Heart left ventricle (tissue), 16 donors: ENCODE measurements around the gene ANKLE2. TPM values are rescaled to one million over a fixed set of nuclear protein-coding genes. Genes with fewer than 3 reads are reported as not detected.

Experiments used
- ATAC-seq, 4 donors: fragments of 200-7000 bp; cut with Tn5 transposase; one replicate each; pipeline ENCODE4 v1.9.1; 2020 to 2022; ENCODE audit warnings: moderate library complexity in 4 of 4, mild to moderate bottlenecking in 3 of 4, moderate number of reproducible peaks in 1 of 4
- DNase-seq, 5 donors: peaks; one replicate each; pipeline ENCODE4 v3.0.0-alpha.2; 2020
- H3K27ac ChIP-seq, 12 donors: fragments of 200-600 bp; sonication (generic) in 4 of 12; one replicate each; pipeline versions ENCODE4 v1.5.0 to v1.8.0; 2016 to 2022; ENCODE audit warnings: mild to moderate bottlenecking in 2 of 12
- H3K27me3 ChIP-seq, 9 donors: fragments of 200-600 bp; sonication (generic) in 2 of 9; one replicate each; pipeline versions ENCODE4 v1.5.1 to v1.8.0; 2016 to 2022; ENCODE audit warnings: mild to moderate bottlenecking in 3 of 9
- H3K36me3 ChIP-seq, 9 donors: fragments of 200-600 bp; sonication (generic) in 2 of 9; one replicate each; pipeline versions ENCODE4 v1.5.0 to v1.8.0; 2018 to 2022; ENCODE audit warnings: mild to moderate bottlenecking in 2 of 9
- H3K4me1 ChIP-seq, 12 donors: fragments of 200-600 bp; sonication (generic) in 4 of 12; one replicate each; pipeline versions ENCODE4 v1.5.0 to v1.8.0; 2016 to 2022; ENCODE audit warnings: mild to moderate bottlenecking in 3 of 12
- H3K4me3 ChIP-seq, 12 donors: fragments of 200-600 bp; sonication (generic) in 4 of 12; one replicate each; pipeline versions ENCODE4 v1.5.0 to v1.8.0; 2017 to 2022; ENCODE audit warnings: mild to moderate bottlenecking in 9 of 12, moderate library complexity in 4 of 12
- H3K9me3 ChIP-seq, 12 donors: fragments of 200-600 bp; sonication (generic) in 4 of 12; one replicate each; pipeline versions ENCODE4 v1.5.0 to v1.8.0; 2016 to 2022; ENCODE audit warnings: mild to moderate bottlenecking in 1 of 12
- CTCF ChIP-seq, 12 donors: fragments of 200-600 bp; sonication (generic) in 4 of 12; IDR thresholded peaks; one replicate each; pipeline versions ENCODE4 v1.5.0 to v1.8.0; 2018 to 2022; ENCODE audit warnings: antibody characterized with exemption in 12 of 12, mild to moderate bottlenecking in 5 of 12
- POLR2A ChIP-seq, 2 donors: fragments of 450-650 bp; IDR thresholded peaks; one replicate each; pipeline ENCODE4 v1.6.1; 2017; ENCODE audit warnings: antibody characterized with exemption in 2 of 2, mild to moderate bottlenecking in 2 of 2, moderate library complexity in 2 of 2
- WGBS, 4 donors: extraction: QIAGEN DNeasy Blood & Tissue Kit in 2 of 4; methylation state at CpG; one replicate each; pipeline versions ENCODE4 v1.1.5 to v1.1.7; 2013 to 2018; 5-methylcytosine and 5-hydroxymethylcytosine counted together
- intact Hi-C, 10 donors: fragments of 100-400 bp; cut with DNase I; formaldehyde crosslinking; loops; one replicate each; pipeline versions ENCODE4 v1.11.1 to v1.14.2; 2022
- polyA plus RNA-seq, 2 donors: library from polyadenylated mRNA; stranded (reverse); fragments of 200-250 nt; gene quantifications; one replicate each; pipeline ENCODE4 v1.2.3, GENCODE V29; 2013
- total RNA-seq, 9 donors: library from RNA; depleted of rRNA in 2 of 9; stranded (reverse); fragments of >200 nt in 2 of 9; fragmentation: NEBNext Ultra II Directional in 3 of 9; extraction: Animal tissue kit (Norgen Biotek cat#: 25700) in 3 of 9; gene quantifications; one replicate each; pipeline versions ENCODE4 v1.1.0 to v1.2.4, GENCODE V29; 2016 to 2023
- donor health status: ischemic (EF 13 %, LVEDD 7.1; RV severe dilation, severe dysfunction).
- donor health status: healthy with polysubstance abuse.
- donor health status: DM: no; HTN: yes; CAD: no.
- donor health status: DM: no; HTN: no; CAD: no.
- donor health status: ischemic (EF 25% LVEDD 6.9; RV normal size, moderate dysfunction).
- donor health status: ischemic (EF 25% LVEDD 5.7; RV mildly dilated, moderate dysfunction).
- donor health status: healthy.
- donor health status: DM: yes; HTN: yes; CAD: no.
- donor health status: ischemic (EF 35%, LVEDD 5.7; RV mildly dilated, moderate dysfunction).
- donor health status: nonischemic (EF 11% LVEDD 7.7; RV severe dilation, severe dysfunction).
- donor health status: DM: yes; HTN: yes; CAD: no.
- donor health status: PGD.
- donor health status: ischemic (EF 29% LVEDD 5.4; RV normal size, mild dysfunction).
- donor health status: nonischemic (EF 23%, LVEDD 6.1; RV moderate dilation, normal function).

ANKLE2 gene
- total and polyA plus RNA-seq, 11 donors = 15.5 to 45.2 (median 27.8) TPM

DNA sequence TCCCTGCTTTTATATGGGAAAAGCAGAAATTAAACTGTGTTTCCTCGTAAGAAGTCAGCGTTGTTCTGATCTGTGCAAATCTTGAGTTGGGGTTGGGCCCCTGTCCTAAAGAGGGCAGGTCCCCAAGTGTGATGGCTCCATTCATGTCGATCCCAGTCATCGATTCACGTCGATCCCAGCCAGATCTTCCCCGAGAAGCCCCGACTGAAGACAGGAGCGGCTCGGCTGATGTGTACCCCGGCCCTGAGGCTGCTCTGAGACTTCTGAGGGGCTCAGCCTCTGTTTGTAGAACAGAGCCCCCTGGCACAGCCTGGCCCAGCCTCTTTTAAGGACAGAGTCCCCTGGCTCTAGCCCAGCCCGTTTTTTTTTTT lies 41.7 kb downstream of the ANKLE2 start:
- ATAC-seq (no peak), DNase-seq (no peak)
- no peaks in the 10 kb centered on the region for H3K9me3 ChIP-seq
- no peaks in the 10 kb centered on the region for H3K27me3 ChIP-seq
- peaks cover 0 to 5% (median 0%) of the 10 kb centered on the region in 12 donors for H3K4me1 ChIP-seq
- peaks cover 0 to 93% (median 89%) of the 10 kb centered on the region in 9 donors for H3K36me3 ChIP-seq
- no peak overlapping the region for H3K4me3 ChIP-seq
- 90 to 94% (median 91%) methylated on average over 12 of the region's 12 CpGs for WGBS, 4 donors
- TF ChIP-seq POLR2A (IDR thresholded peaks at IDR 0.05) = no peak
- no peak for TF ChIP-seq CTCF (IDR thresholded peaks at IDR 0.05)
- H3K27ac ChIP-seq = no peak overlapping the region
- intact Hi-C loops = no loop called here

- peaks cover 0 to 91% (median 86%) of the 10 kb centered on the region in 9 donors for H3K36me3 ChIP-seq
- TF ChIP-seq CTCF (IDR thresholded peaks at IDR 0.05) = no peak
- no peak for TF ChIP-seq POLR2A (IDR thresholded peaks at IDR 0.05)
- H3K27me3 ChIP-seq = no peaks in the 10 kb centered on the region
- WGBS, 4 donors = 88 to 95% (median 93%) methylated on average over 30 to 31 of the region's 31 CpGs
- no peak overlapping the region for H3K27ac ChIP-seq
- DNase-seq = peak in 1 of 5 donors; percentile 43
- H3K4me3 ChIP-seq = no peak overlapping the region
- H3K4me1 ChIP-seq = peaks cover 0 to 5% (median 0%) of the 10 kb centered on the region in 12 donors
- H3K9me3 ChIP-seq = no peaks in the 10 kb centered on the region
- ATAC-seq = no peak
- intact Hi-C loops = no loop called here
Measured at GRCh38 chr12:132719141-132719953, 42.3 kb downstream of the ANKLE2 start.

- no peaks in the 10 kb centered on the region for H3K9me3 ChIP-seq
- TF ChIP-seq POLR2A (IDR thresholded peaks at IDR 0.05) (no peak), CTCF (IDR thresholded peaks at IDR 0.05) (no peak)
- intact Hi-C loops = no loop called here
- WGBS, 4 donors = 92 to 97% (median 92%) methylated on average over 15 to 21 of the region's 21 CpGs
- ATAC-seq (no peak), DNase-seq (peak in 1 of 5 donors; percentile 51)
- H3K4me1 ChIP-seq = peaks cover 0 to 5% (median 0%) of the 10 kb centered on the region in 12 donors
- H3K36me3 ChIP-seq = peaks cover 0 to 84% (median 79%) of the 10 kb centered on the region in 9 donors
- H3K27ac ChIP-seq = no peak overlapping the region
- no peak overlapping the region for H3K4me3 ChIP-seq
- H3K27me3 ChIP-seq = no peaks in the 10 kb centered on the region
Measured at GRCh38 chr12:132718644-132719043, 43.0 kb downstream of the ANKLE2 start.

DNA sequence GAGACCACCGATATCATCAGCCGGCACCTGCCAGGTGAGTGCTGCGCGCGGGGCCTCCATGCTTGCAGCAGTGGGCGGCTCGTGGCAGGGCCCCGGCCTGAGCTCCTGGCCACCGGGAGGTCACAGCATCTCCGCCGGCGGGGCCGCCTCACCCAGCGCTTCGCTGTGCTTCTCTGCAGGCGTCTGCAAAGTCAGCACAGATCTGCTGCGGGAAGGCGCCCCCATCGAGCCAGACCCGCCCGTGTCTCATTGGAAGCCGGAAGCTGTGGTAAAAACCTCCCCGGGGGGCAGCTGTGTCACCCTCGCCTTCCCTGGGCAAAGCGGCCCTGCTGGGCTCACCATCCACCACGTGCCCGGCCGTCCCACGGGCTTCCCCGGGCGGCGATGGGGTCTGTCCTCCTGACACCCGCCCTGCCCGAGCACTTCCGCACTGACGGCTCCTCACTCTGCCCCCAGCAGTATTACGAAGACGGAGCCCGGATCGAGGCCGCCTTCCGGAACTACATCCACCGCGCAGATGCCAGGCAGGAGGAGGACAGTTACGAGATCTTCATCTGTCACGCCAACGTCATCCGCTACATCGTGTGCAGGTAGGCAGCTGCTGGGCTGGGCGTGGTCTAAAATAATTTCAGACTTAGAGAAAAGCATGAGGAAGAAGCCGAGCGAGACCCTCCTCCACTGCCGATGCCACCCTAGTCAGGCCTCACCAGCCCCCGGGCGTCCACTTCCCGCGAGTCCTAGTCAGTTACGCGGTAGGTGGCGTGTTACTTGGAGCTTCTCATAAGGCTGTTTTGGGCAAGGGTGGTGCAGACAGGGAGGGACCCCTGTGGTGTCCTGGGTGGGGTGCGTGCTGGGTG lies 43.9 kb downstream of the ANKLE2 start:
- 93 to 95% (median 95%) methylated on average over 25 to 61 of the region's 61 CpGs for WGBS, 4 donors
- ATAC-seq (peak in 1 of 4 donors; percentile 5), DNase-seq (peak in 1 of 5 donors; percentile 44)
- peaks cover 0 to 75% (median 70%) of the 10 kb centered on the region in 9 donors for H3K36me3 ChIP-seq
- H3K27ac ChIP-seq = no peak overlapping the region
- intact Hi-C loops = no loop called here
- peaks cover 0 to 4% (median 0%) of the 10 kb centered on the region in 12 donors for H3K4me1 ChIP-seq
- no peaks in the 10 kb centered on the region for H3K9me3 ChIP-seq
- no peaks in the 10 kb centered on the region for H3K27me3 ChIP-seq
- no peak overlapping the region for H3K4me3 ChIP-seq
- no peak for TF ChIP-seq CTCF (IDR thresholded peaks at IDR 0.05)
